ENCODE data around the gene SPIN2A.

DNA sequence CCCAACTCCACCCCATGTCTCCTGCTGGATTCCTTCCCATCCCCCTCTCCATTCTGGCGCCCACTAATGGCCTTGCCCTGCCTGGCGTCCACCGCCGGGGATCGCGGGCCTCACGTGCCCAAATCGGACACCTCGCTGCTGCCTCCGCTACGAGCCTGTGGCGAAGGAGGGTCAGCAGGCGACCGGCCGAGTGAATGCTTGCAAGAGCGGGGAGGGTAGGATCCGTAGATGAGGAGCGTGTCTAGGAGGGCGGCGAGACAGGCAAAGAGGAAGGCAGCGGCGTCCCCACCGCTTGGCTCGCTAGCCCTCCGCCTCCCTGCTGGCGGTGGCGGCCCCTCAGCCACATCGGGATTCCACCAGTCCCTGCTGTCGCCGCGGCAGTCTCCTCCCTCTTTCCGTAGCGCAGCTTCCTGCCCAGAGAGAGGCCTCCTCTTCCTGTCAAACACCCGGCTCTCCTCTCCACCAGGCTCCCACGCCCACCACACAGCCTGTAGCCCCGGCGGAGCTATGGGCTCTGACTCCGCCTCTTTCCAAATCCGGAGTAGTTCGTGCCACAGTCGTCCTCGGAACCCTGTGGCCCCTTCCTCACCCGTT, 15.9 kb downstream of the SPIN2A start, which contains the start of gene SPIN2B:
- TF ChIP-seq EZH2 (IDR thresholded peaks at IDR 0.05; ENCODE audit: insufficient read depth, poor library complexity, severe bottlenecking) (no peak), EZH2phosphoT487 (IDR thresholded peaks at IDR 0.05; ENCODE audit: insufficient read depth, low read depth) (no peak)

Measured in GM23248 (cell line).